VCaP (cell line): ENCODE data around the gene TSPAN17.

Source experiments
- H3K27ac ChIP-seq: fragments of 450-650 bp; 2 replicates; pipeline ENCODE4 v1.5.1; 2017
- CTCF ChIP-seq: fragments of 450-650 bp; conservative IDR thresholded peaks from 2 replicates; pipeline ENCODE4 v1.5.1; 2017; ENCODE audit warnings: mild to moderate bottlenecking, moderate library complexity

Gene TSPAN17

GRCh38 chr5:176644878-176645670 is 2.2 kb upstream of the TSPAN17 start:
- TF ChIP-seq CTCF: no peak
- H3K27ac ChIP-seq: no peak overlapping the region

GRCh38 chr5:176646049-176646706 is 1.1 kb upstream of the TSPAN17 start:
- TF ChIP-seq CTCF: no peak
- peak overlapping the region; percentile 93 for H3K27ac ChIP-seq

GRCh38 chr5:176646707-176647029 is 616 bp upstream of the TSPAN17 start:
- H3K27ac ChIP-seq: peak overlapping the region; percentile 93
- TF ChIP-seq CTCF: no peak

GRCh38 chr5:176647843-176648473 is 674 bp downstream of the TSPAN17 start:
- H3K27ac ChIP-seq: peak overlapping the region; percentile 93
- TF ChIP-seq CTCF: no peak

- peak overlapping the region; percentile 93 for H3K27ac ChIP-seq
- no peak for TF ChIP-seq CTCF
Measured at GRCh38 chr5:176648474-176649194, 1.4 kb downstream of the TSPAN17 start.

- no peak for TF ChIP-seq CTCF
- H3K27ac ChIP-seq: no peak overlapping the region
Measured at GRCh38 chr5:176650354-176650884, 3.1 kb downstream of the TSPAN17 start.
